Activated B cell treated with CpG ODN at 0.5 μM for 24 hours (primary cell): ENCODE data around the gene SLIT3. TPM values are rescaled to one million over a fixed set of nuclear protein-coding genes. Genes with fewer than 3 reads are reported as not detected.

Experiments
- ATAC-seq: fragments of 200-7000 bp; cut with Tn5 transposase; one replicate; pipeline ENCODE4 v1.10.0; 2021; ENCODE audit warnings: low read depth, mild to moderate bottlenecking, moderate library complexity
- CTCF ChIA-PET: fragments of 350-600 bp; sonication (Branson Sonifier 250); formaldehyde crosslinking; loops from one replicate; lab custom pipeline; 2021; ENCODE audit warnings: antibody characterized with exemption; lab: Charles Lee
- POLR2A ChIA-PET: fragments of 350-600 bp; sonication (Branson Sonifier 250); formaldehyde crosslinking; loops from one replicate; lab custom pipeline; 2021; ENCODE audit warnings: antibody characterized with exemption; lab: Charles Lee
- DNase-seq: peaks from one replicate; pipeline ENCODE4 v3.0.0; 2022
- H3K27ac Mint-ChIP-seq: one replicate; pipeline ENCODE4 v1.8.0; 2020; ENCODE audit warnings: mixed read lengths
- H3K27me3 Mint-ChIP-seq: one replicate; pipeline ENCODE4 v1.8.0; 2021; ENCODE audit warnings: mixed read lengths
- H3K36me3 Mint-ChIP-seq: one replicate; pipeline ENCODE4 v1.8.0; 2021; ENCODE audit warnings: low read depth, mixed read lengths
- H3K4me1 Mint-ChIP-seq: one replicate; pipeline ENCODE4 v1.8.0; 2021; ENCODE audit warnings: mixed read lengths
- H3K4me3 Mint-ChIP-seq: one replicate; pipeline ENCODE4 v1.8.0; 2020; ENCODE audit warnings: mild to moderate bottlenecking, mixed read lengths
- H3K9me3 Mint-ChIP-seq: one replicate; pipeline ENCODE4 v1.8.0; 2020; ENCODE audit warnings: mixed read lengths
- CTCF ChIP-seq: fragments of 200-600 bp; IDR thresholded peaks from one replicate; pipeline ENCODE4 v1.8.0; 2022; ENCODE audit warnings: antibody characterized with exemption, mild to moderate bottlenecking
- intact Hi-C: fragments of 100-400 bp; cut with micrococcal nuclease; formaldehyde crosslinking; loops from one replicate; pipeline ENCODE4 v1.15.1; 2024
- total RNA-seq: library from RNA; stranded (reverse); gene quantifications from 2 replicates; pipeline ENCODE4 v1.2.3, GENCODE V29; 2022

SLIT3 gene
- total RNA-seq, 1 donor from 2014 or later: not detected

GRCh38 chr5:169097374-169098326 is 203.3 kb downstream of the SLIT3 start:
- POLR2A ChIA-PET: no interaction called here
- DNase-seq (no peak), ATAC-seq (no peak)
- Mint-ChIP-seq H3K36me3 (no peaks in the 10 kb centered on the region), H3K4me1 (no peaks in the 10 kb centered on the region), H3K4me3 (no peak overlapping the region), H3K9me3 (peaks cover 3% of the 10 kb centered on the region), H3K27ac (no peak overlapping the region), H3K27me3 (no peaks in the 10 kb centered on the region)
- intact Hi-C loops: no loop called here
- CTCF ChIA-PET: no interaction called here
- TF ChIP-seq CTCF: no peak

GRCh38 chr5:169095976-169096375 is 205.0 kb downstream of the SLIT3 start:
- Mint-ChIP-seq H3K27ac (no peak overlapping the region), H3K4me3 (no peak overlapping the region), H3K27me3 (no peaks in the 10 kb centered on the region), H3K9me3 (no peaks in the 10 kb centered on the region), H3K36me3 (no peaks in the 10 kb centered on the region), H3K4me1 (no peaks in the 10 kb centered on the region)
- ATAC-seq (no peak), DNase-seq (no peak)
- TF ChIP-seq CTCF: no peak
- ChIA-PET POLR2A (no interaction called here), CTCF (no interaction called here)
- intact Hi-C loops: no loop called here

- Mint-ChIP-seq H3K27ac (no peak overlapping the region), H3K4me1 (no peaks in the 10 kb centered on the region), H3K27me3 (no peaks in the 10 kb centered on the region), H3K4me3 (no peak overlapping the region), H3K9me3 (no peaks in the 10 kb centered on the region), H3K36me3 (no peaks in the 10 kb centered on the region)
- no peak for DNase-seq
- TF ChIP-seq CTCF: no peak
- intact Hi-C loops: no loop called here
- ATAC-seq: no peak
- CTCF ChIA-PET: no interaction called here
- POLR2A ChIA-PET: no interaction called here
Measured at GRCh38 chr5:169095410-169095960, 205.5 kb downstream of the SLIT3 start.

GRCh38 chr5:169094586-169095409 is 206.1 kb downstream of the SLIT3 start:
- H3K9me3 Mint-ChIP-seq: no peaks in the 10 kb centered on the region
- H3K4me3 Mint-ChIP-seq: no peak overlapping the region
- POLR2A ChIA-PET: no interaction called here
- no peak for ATAC-seq
- no peaks in the 10 kb centered on the region for H3K36me3 Mint-ChIP-seq
- H3K27me3 Mint-ChIP-seq: no peaks in the 10 kb centered on the region
- no peaks in the 10 kb centered on the region for H3K4me1 Mint-ChIP-seq
- CTCF ChIA-PET: no interaction called here
- intact Hi-C loops: no loop called here
- no peak for DNase-seq
- no peak overlapping the region for H3K27ac Mint-ChIP-seq
- TF ChIP-seq CTCF: no peak
